SK-N-SH (cell line): ENCODE results near the gene ABHD8. TPM values are rescaled to one million over a fixed set of nuclear protein-coding genes. Genes with fewer than 3 reads are reported as not detected.

Experiments
- CTCF ChIA-PET: fragments of 300-600, 350-600 bp; formaldehyde crosslinking; extraction: SDS; loops from one replicate; lab custom pipeline; 2021; lab: Yijun Ruan, JAX
- POLR2A ChIA-PET: fragments of 350-600 bp; sonication (Branson Sonifier 250); formaldehyde crosslinking; extraction: SDS; loops from one replicate; lab custom pipeline; 2020; ENCODE audit warnings: antibody characterized with exemption, inconsistent platforms; lab: Yijun Ruan, JAX
- DNase-seq: peaks from one replicate; pipeline ENCODE4 v3.0.0; 2012
- H2AFZ ChIP-seq: fragments of 200-600 bp; sonication (generic); 2 replicates; pipeline ENCODE4 v1.8.1; 2016; ENCODE audit warnings: antibody characterized with exemption, mild to moderate bottlenecking, low read depth
- H3F3A ChIP-seq: fragments of 200-600 bp; sonication (generic); replicated peaks from 2 replicates; pipeline ENCODE3; 2016; ENCODE audit warnings: antibody characterized with exemption, mild to moderate bottlenecking; ENCODE audit not compliant: insufficient read depth
- H3K27ac ChIP-seq, 2 experiments: fragments of 200-500 bp in 1 of 2; fragments of 200-600 bp in 1 of 2; sonication (Bioruptor generic) in 1 of 2; sonication (generic), shearing (Covaris generic) in 1 of 2; 2 replicates each; pipeline versions ENCODE4 v1.5.1 to v1.6.1; 2014 to 2016; ENCODE audit warnings: low read depth in 2 of 2, inconsistent platforms in 1 of 2, low read length in 1 of 2, mild to moderate bottlenecking in 1 of 2, mixed read lengths in 1 of 2
- H3K27me3 ChIP-seq: fragments of 200-600 bp; sonication (generic), shearing (Covaris generic); 2 replicates; pipeline ENCODE4 v1.6.1; 2016; ENCODE audit warnings: mixed run types; ENCODE audit not compliant: insufficient read depth
- H3K36me3 ChIP-seq, 2 experiments: fragments of 200-500 bp in 1 of 2; fragments of 200-600 bp in 1 of 2; sonication (Bioruptor generic) in 1 of 2; sonication (generic) in 1 of 2; replicated peaks in 1 of 2; 2 replicates each; pipeline versions ENCODE3 to v1.5.1; 2014 to 2016; ENCODE audit warnings: low read length in 1 of 2, mild to moderate bottlenecking in 1 of 2; ENCODE audit not compliant: insufficient read depth in 2 of 2, control insufficient read depth in 1 of 2
- H3K4me1 ChIP-seq, 2 experiments: fragments of 200-500 bp in 1 of 2; fragments of 200-600 bp in 1 of 2; sonication (Bioruptor generic) in 1 of 2; sonication (generic), shearing (Covaris generic) in 1 of 2; 2 replicates each; pipeline versions ENCODE4 v1.5.1 to v1.6.1; 2014 to 2016; ENCODE audit warnings: low read depth in 1 of 2, low read length in 1 of 2, mixed run types in 1 of 2; ENCODE audit not compliant: insufficient read depth in 2 of 2, control insufficient read depth in 1 of 2
- H3K4me2 ChIP-seq: fragments of 200-600 bp; sonication (generic), shearing (Covaris generic); 2 replicates; pipeline ENCODE4 v1.6.1; 2017; ENCODE audit warnings: mixed run types
- H3K4me3 ChIP-seq, 2 experiments: fragments of 200-500 bp in 1 of 2; fragments of 200-600 bp in 1 of 2; sonication (Bioruptor generic) in 1 of 2; sonication (generic), shearing (Covaris generic) in 1 of 2; 2 replicates each; pipeline versions ENCODE4 v1.5.1 to v1.8.1; 2014 to 2016; ENCODE audit warnings: low read depth in 2 of 2, inconsistent platforms in 1 of 2, low read length in 1 of 2, mild to moderate bottlenecking in 1 of 2, mixed read lengths in 1 of 2, moderate library complexity in 1 of 2
- H3K79me2 ChIP-seq: fragments of 200-600 bp; sonication (generic); 2 replicates; pipeline ENCODE4 v1.8.1; 2017; ENCODE audit warnings: mild to moderate bottlenecking; ENCODE audit not compliant: insufficient read depth
- H3K9ac ChIP-seq: fragments of 200-600 bp; sonication (generic); 2 replicates; pipeline ENCODE4 v1.6.1; 2017; ENCODE audit warnings: mixed run types
- H3K9me2 ChIP-seq: fragments of 200-600 bp; sonication (generic); 2 replicates; pipeline ENCODE4 v1.6.1; 2017; ENCODE audit warnings: mixed run types
- H3K9me3 ChIP-seq: fragments of 200-600 bp; sonication (generic); 2 replicates; pipeline ENCODE4 v1.6.1; 2017; ENCODE audit warnings: mixed run types, mild to moderate bottlenecking, moderate library complexity
- H4K20me1 ChIP-seq: fragments of 200-600 bp; sonication (generic); 2 replicates; pipeline ENCODE4 v1.6.1; 2017; ENCODE audit warnings: mild to moderate bottlenecking, mixed run types; ENCODE audit not compliant: insufficient read depth
- CHD2 ChIP-seq: fragments of 150-350 bp; IDR thresholded peaks from 2 replicates; pipeline ENCODE4 v1.6.1; 2018; ENCODE audit warnings: low read length; ENCODE audit not compliant: partially characterized antibody
- FOXM1 ChIP-seq: IDR thresholded peaks from 2 replicates; pipeline ENCODE4 v1.4.0; 2012; ENCODE audit warnings: low read depth, mild to moderate bottlenecking
- GATA2 ChIP-seq: sonication (generic); formaldehyde crosslinking; IDR thresholded peaks from 2 replicates; pipeline ENCODE4 v1.5.0; 2020; ENCODE audit warnings: mild to moderate bottlenecking, missing genetic modification reagents
- MXI1 ChIP-seq: IDR thresholded peaks from 2 replicates; pipeline ENCODE4 v1.6.1; 2012; ENCODE audit warnings: mild to moderate bottlenecking, low read depth, low read length, improper control_type of control experiment
- PBX3 ChIP-seq: IDR thresholded peaks from 2 replicates; pipeline ENCODE4; 2012
- RCOR1 ChIP-seq: fragments of 150-350 bp; IDR thresholded peaks from 2 replicates; pipeline ENCODE4 v1.6.1; 2017; ENCODE audit warnings: antibody characterized with exemption, low read length
- RXRA ChIP-seq: IDR thresholded peaks from 2 replicates; pipeline ENCODE4 v1.4.0; 2012; ENCODE audit warnings: low read depth, mild to moderate bottlenecking, borderline replicate concordance
- SIN3A ChIP-seq: IDR thresholded peaks from 2 replicates; pipeline ENCODE4 v1.6.1; 2012; ENCODE audit warnings: low read depth, mild to moderate bottlenecking, low read length, moderate library complexity, borderline replicate concordance
- WGBS: methylation state at CpG from one replicate; pipeline ENCODE4 v1.1.6; 2017; ENCODE audit warnings: low lambda C conversion rate; 5-methylcytosine and 5-hydroxymethylcytosine counted together
- polyA plus RNA-seq, 3 experiments: library from polyadenylated mRNA; depleted of rRNA; stranded (reverse); fragments of >200 nt; gene quantifications; 2 replicates each; pipeline ENCODE4 v1.2.3, GENCODE V29; 2012
- TF ChIP-seq, protein P1 (sequence below): IDR thresholded peaks from 2 replicates; pipeline ENCODE4 v1.4.0; 2012; ENCODE audit warnings: low read depth

The ABHD8 gene
- polyA plus RNA-seq, 1 of the 3 experiments (the other 2 are of a cell fraction), result 11.1 TPM

- Histone ChIP-seq H3K4me1 (peaks cover 0 to 24% of the 10 kb centered on the region in 2 experiments; a peak in 1 of 4 replicates), H3K79me2 (peaks cover 8% of the 10 kb centered on the region; the same call in 1 of the 2 replicates), H3K27ac (peak within 1 kb of the TSS; percentile 48 to 87), H3K4me2 (peak within 1 kb of the TSS; percentile 96), H3K27me3 (no peaks in the 10 kb centered on the region), H3K4me3 (peak within 1 kb of the TSS; percentile 83 to 92), H3F3A (peaks cover 8% of the 10 kb centered on the region), H2AFZ (peak within 1 kb of the TSS; percentile 95), H3K9me2 (no peaks in the 10 kb centered on the region), H4K20me1 (no peaks in the 10 kb centered on the region), H3K9me3 (no peaks in the 10 kb centered on the region), H3K36me3 (peaks cover 0 to 2% of the 10 kb centered on the region in 2 experiments), H3K9ac (peak within 1 kb of the TSS; percentile 71)
- CTCF ChIA-PET, result interaction anchor here (1.3 to 1.9 kb wide), 2 partner anchors 10 to 52 kb away, joined by 3 to 8 read pairs; no protein-coding TSS in a partner anchor
- POLR2A ChIA-PET, result no interaction called here
- 3% methylated on average over 32 of the region's 86 CpGs for WGBS
- peak; percentile 51; the same call in 1 of the 2 replicates for TF ChIP-seq RCOR1
- TF ChIP-seq RXRA, result no peak
- TF ChIP-seq, protein P1, sequence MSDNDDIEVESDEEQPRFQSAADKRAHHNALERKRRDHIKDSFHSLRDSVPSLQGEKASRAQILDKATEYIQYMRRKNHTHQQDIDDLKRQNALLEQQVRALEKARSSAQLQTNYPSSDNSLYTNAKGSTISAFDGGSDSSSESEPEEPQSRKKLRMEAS, result peak; percentile 57; the same call in 1 of the 2 replicates
- peak; percentile 86; the same call in 1 of the 2 replicates for TF ChIP-seq SIN3A
- TF ChIP-seq FOXM1, result no peak
- TF ChIP-seq CHD2, result peak; percentile 41
- TF ChIP-seq PBX3, result peak; percentile 92
- TF ChIP-seq MXI1, result peak; percentile 75; the same call in 1 of the 2 replicates
- DNase-seq, result peak; percentile 94
These were observed 31.5 kb upstream of the ABHD8 start, which contains the start of gene ANO8 for GRCh38 chr19:17334414-17335409. Gene ANO8 (minus strand): TSS chr19:17334855. CDS start chr19:17334670, 185 bp downstream.

- Histone ChIP-seq H3K36me3 (peaks cover 0 to 4% of the 10 kb centered on the region in 2 experiments), H3K4me1 (peaks cover 0 to 24% of the 10 kb centered on the region in 2 experiments; a peak in 1 of 4 replicates), H4K20me1 (no peaks in the 10 kb centered on the region), H3K27ac (peak overlapping the region; percentile 48 to 87; a peak in 2 of 4 replicates), H3K27me3 (no peaks in the 10 kb centered on the region), H3K4me2 (peak overlapping the region; percentile 96), H2AFZ (peak overlapping the region; percentile 73; the same call in 1 of the 2 replicates), H3K4me3 (peak overlapping the region; percentile 83 to 92), H3F3A (peaks cover 8% of the 10 kb centered on the region), H3K9ac (peak overlapping the region; percentile 71), H3K79me2 (peaks cover 8% of the 10 kb centered on the region; the same call in 1 of the 2 replicates), H3K9me2 (no peaks in the 10 kb centered on the region), H3K9me3 (no peaks in the 10 kb centered on the region)
- 0 out of 2 replicates have a peak, but pooled peaks have one; percentile 26 for TF ChIP-seq SIN3A
- no peak for TF ChIP-seq GATA2
- DNase-seq, result no peak
- ChIA-PET POLR2A (interaction anchor here (0.5 to 1.6 kb wide), 2 partner anchors 13 to 31 kb away, joined by 3 to 4 read pairs; partner anchors contain the start of gene ABHD8), CTCF (interaction anchor here (0.8 to 1.9 kb wide), 5 partner anchors 9 to 57 kb away, joined by 3 to 8 read pairs (median 6); partner anchors contain the start of gene DDA1)
- WGBS, result 27% methylated on average over 14 of the region's 52 CpGs
These were observed 30.6 kb upstream of the ABHD8 start for GRCh38 chr19:17333611-17334413.
